Glomerular visceral epithelial cell (primary cell): ENCODE data around the gene PCDHB8.
"Not testable (repeated sequence)": the region's sequence is repeated elsewhere in the genome, so short reads cannot be mapped to it uniquely, and the experiment has no call there.

Experiments used
- DNase-seq: peaks from one replicate; pipeline ENCODE4 v3.0.0-alpha.2; 2016; ENCODE audit errors: extremely low spot score

PCDHB8 gene

GRCh38 chr5:141177577-141178191, at the start of gene PCDHB8:
Gene PCDHB8 (plus strand): TSS chr5:141177790. CDS start chr5:141178035, 245 bp downstream.
- peak; percentile 36 for DNase-seq

- DNase-seq: peak; percentile 36
Measured at GRCh38 chr5:141135030-141135717, 42.4 kb upstream of the PCDHB8 start, which contains the start of gene PCDHB5. Gene PCDHB5 (plus strand): TSS chr5:141135206. CDS start chr5:141135435, 229 bp downstream.

GRCh38 chr5:141135718-141136266, 41.8 kb upstream of the PCDHB8 start:
- no peak for DNase-seq

- not testable (repeated sequence) for DNase-seq
Measured at GRCh38 chr5:141137346-141137745, 40.2 kb upstream of the PCDHB8 start.

- peak; percentile 28 for DNase-seq
Measured at GRCh38 chr5:141149812-141150211, 27.8 kb upstream of the PCDHB8 start, which contains the start of gene PCDHB6. Gene PCDHB6 (plus strand): TSS chr5:141150057. CDS start chr5:141150258, 201 bp downstream.

GRCh38 chr5:141150224-141150992, 27.2 kb upstream of the PCDHB8 start:
- DNase-seq: no peak

- DNase-seq: no peak
Measured at GRCh38 chr5:141150993-141151325, 26.6 kb upstream of the PCDHB8 start.

- DNase-seq: not testable (repeated sequence)
Measured at GRCh38 chr5:141151632-141152031, 26.0 kb upstream of the PCDHB8 start.

GRCh38 chr5:141152096-141152495, 25.5 kb upstream of the PCDHB8 start:
- not testable (repeated sequence) for DNase-seq

GRCh38 chr5:141155540-141156374, 21.8 kb upstream of the PCDHB8 start:
- no peak for DNase-seq

GRCh38 chr5:141157356-141157755, 20.2 kb upstream of the PCDHB8 start:
- not testable (repeated sequence) for DNase-seq

- not testable (repeated sequence) for DNase-seq
Measured at GRCh38 chr5:141157901-141158300, 19.7 kb upstream of the PCDHB8 start.

- peak; percentile 37 for DNase-seq
Measured at GRCh38 chr5:141172381-141173204, 5.0 kb upstream of the PCDHB8 start, which contains the start of gene PCDHB7. Gene PCDHB7 (plus strand): TSS chr5:141172644. CDS start chr5:141172836, 192 bp downstream.

GRCh38 chr5:141174291-141175104, 3.1 kb upstream of the PCDHB8 start:
- DNase-seq: not testable (repeated sequence)

GRCh38 chr5:141175933-141176332, 1.7 kb upstream of the PCDHB8 start:
- no peak for DNase-seq

GRCh38 chr5:141179371-141179770, 1.8 kb downstream of the PCDHB8 start:
- not testable (repeated sequence) for DNase-seq

- not testable (repeated sequence) for DNase-seq
Measured at GRCh38 chr5:141179876-141180275, 2.3 kb downstream of the PCDHB8 start.

- DNase-seq: no peak
Measured at GRCh38 chr5:141180313-141180712, 2.7 kb downstream of the PCDHB8 start.

GRCh38 chr5:141182248-141182647, 4.7 kb downstream of the PCDHB8 start, which contains the start of gene PCDHB16:
Gene PCDHB16 (plus strand): TSS chr5:141182387. CDS start chr5:141182560, 173 bp downstream.
- peak; percentile 64 for DNase-seq
